ENCODE measurements around the gene VCPKMT.
"Not testable (repeated sequence)": the region's sequence is repeated elsewhere in the genome, so short reads cannot be mapped to it uniquely, and the experiment has no call there.

Gene VCPKMT

GRCh38 chr14:50082784-50083466 is 33.4 kb downstream of the VCPKMT start:
- Histone ChIP-seq H3K4me2 (ENCODE audit: low read length) (peak overlapping the region; percentile 77), H3K9ac (ENCODE audit: low read length) (peak overlapping the region; percentile 95)

DNA sequence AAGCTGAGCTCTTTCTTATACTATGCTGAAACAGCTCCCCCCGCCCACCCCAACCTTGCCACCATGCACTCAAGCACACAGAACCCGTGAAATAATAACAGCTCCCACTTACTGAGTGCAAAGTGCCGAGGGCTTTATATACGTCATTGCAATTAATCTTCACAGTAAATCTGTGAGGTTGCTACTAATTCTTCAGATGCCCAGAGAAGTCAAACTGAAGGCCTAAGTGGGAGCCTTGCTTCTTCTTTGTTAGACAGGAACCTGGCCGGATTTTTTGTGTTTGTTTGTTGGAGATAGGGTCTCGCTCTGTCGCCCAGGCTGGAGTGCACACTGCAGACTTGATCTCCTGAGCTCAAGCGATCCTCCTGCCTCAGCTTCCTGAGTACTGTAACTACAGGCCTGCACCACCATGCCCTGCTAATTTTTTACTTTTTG is 34.0 kb downstream of the VCPKMT start:
- no peaks in the 10 kb centered on the region for H3K36me3 ChIP-seq (replicated peaks; ENCODE audit: low read depth, low read length)
- H3K4me1 ChIP-seq (ENCODE audit: low read length) = peaks cover 67% of the 10 kb centered on the region
- no peak overlapping the region for H2AFZ ChIP-seq (ENCODE audit: low read depth, low read length)
- H3K79me2 ChIP-seq (ENCODE audit: low read length) = no peaks in the 10 kb centered on the region
- peak overlapping the region; percentile 98 for H3K27ac ChIP-seq (ENCODE audit: low read length)
- peak overlapping the region; percentile 59 for H3K4me3 ChIP-seq (ENCODE audit: low read length)
- H3K4me2 ChIP-seq (ENCODE audit: low read length) = peak overlapping the region; percentile 77
- TF ChIP-seq EZH2phosphoT487 (IDR thresholded peaks at IDR 0.05; ENCODE audit: low read depth) (no peak), CTCF (IDR thresholded peaks at IDR 0.05; ENCODE audit: low read depth, low read length) (no peak)
- no peaks in the 10 kb centered on the region for H3K27me3 ChIP-seq (ENCODE audit: low read depth, low read length)
- no peaks in the 10 kb centered on the region for H4K20me1 ChIP-seq (ENCODE audit: insufficient read depth, low read length)
- no peaks in the 10 kb centered on the region for H3K9me3 ChIP-seq (ENCODE audit: insufficient read depth, low read length)
- peak overlapping the region; percentile 83 for H3K9ac ChIP-seq (ENCODE audit: low read length)

More at GRCh38 chr14:50082784-50083466, 33.4 kb downstream of the VCPKMT start:
- Histone ChIP-seq H3K4me1 (ENCODE audit: low read length) (peaks cover 73% of the 10 kb centered on the region), H3K27me3 (ENCODE audit: low read depth, low read length) (no peaks in the 10 kb centered on the region), H3K9me3 (ENCODE audit: insufficient read depth, low read length) (no peaks in the 10 kb centered on the region), H3K4me3 (ENCODE audit: low read length) (peak overlapping the region; percentile 66), H4K20me1 (ENCODE audit: insufficient read depth, low read length) (no peaks in the 10 kb centered on the region), H2AFZ (ENCODE audit: low read depth, low read length) (no peak overlapping the region), H3K36me3 (replicated peaks; ENCODE audit: low read depth, low read length) (no peaks in the 10 kb centered on the region), H3K79me2 (ENCODE audit: low read length) (no peaks in the 10 kb centered on the region), H3K27ac (ENCODE audit: low read length) (peak overlapping the region; percentile 98)
- TF ChIP-seq EZH2phosphoT487 (IDR thresholded peaks at IDR 0.05; ENCODE audit: low read depth) = no peak
- TF ChIP-seq CTCF (IDR thresholded peaks at IDR 0.05; ENCODE audit: low read depth, low read length) = no peak

DNA sequence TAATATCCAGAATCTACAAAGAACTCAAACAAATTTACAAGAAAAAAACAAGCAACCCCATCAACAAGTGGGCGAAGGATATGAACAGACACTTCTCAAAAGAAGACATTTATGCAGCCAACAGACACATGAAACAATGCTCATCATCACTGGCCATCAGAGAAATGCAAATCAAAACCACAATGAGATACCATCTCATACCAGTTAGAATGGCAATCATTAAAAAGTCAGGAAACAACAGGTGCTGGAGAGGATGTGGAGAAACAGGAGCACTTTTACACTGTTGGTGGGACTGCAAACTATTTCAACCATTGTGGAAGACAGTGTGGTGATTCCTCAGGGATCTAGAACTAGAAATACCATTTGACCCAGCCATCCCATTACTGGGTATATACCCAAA is 37.3 kb downstream of the VCPKMT start:
- H4K20me1 ChIP-seq (ENCODE audit: insufficient read depth, low read length); H3K9me3 ChIP-seq (ENCODE audit: insufficient read depth, low read length); H3K27me3 ChIP-seq (ENCODE audit: low read depth, low read length); H3K79me2 ChIP-seq (ENCODE audit: low read length); H2AFZ ChIP-seq (ENCODE audit: low read depth, low read length); H3K4me2 ChIP-seq (ENCODE audit: low read length); H3K36me3 ChIP-seq (replicated peaks; ENCODE audit: low read depth, low read length); H3K27ac ChIP-seq (ENCODE audit: low read length); H3K4me3 ChIP-seq (ENCODE audit: low read length); H3K9ac ChIP-seq (ENCODE audit: low read length): not testable (repeated sequence)
- H3K4me1 ChIP-seq (ENCODE audit: low read length) = peaks cover 35% of the 10 kb centered on the region

- not testable (repeated sequence) for H3K27me3 ChIP-seq (ENCODE audit: low read depth, low read length); H3K27ac ChIP-seq (ENCODE audit: low read length); H3K4me3 ChIP-seq (ENCODE audit: low read length); H2AFZ ChIP-seq (ENCODE audit: low read depth, low read length); H3K79me2 ChIP-seq (ENCODE audit: low read length); H3K36me3 ChIP-seq (replicated peaks; ENCODE audit: low read depth, low read length); H3K9me3 ChIP-seq (ENCODE audit: insufficient read depth, low read length); H4K20me1 ChIP-seq (ENCODE audit: insufficient read depth, low read length); H3K4me2 ChIP-seq (ENCODE audit: low read length); H3K9ac ChIP-seq (ENCODE audit: low read length)
- peaks cover 33% of the 10 kb centered on the region for H3K4me1 ChIP-seq (ENCODE audit: low read length)
These were observed 42.7 kb downstream of the VCPKMT start for GRCh38 chr14:50073663-50074062.

DNA sequence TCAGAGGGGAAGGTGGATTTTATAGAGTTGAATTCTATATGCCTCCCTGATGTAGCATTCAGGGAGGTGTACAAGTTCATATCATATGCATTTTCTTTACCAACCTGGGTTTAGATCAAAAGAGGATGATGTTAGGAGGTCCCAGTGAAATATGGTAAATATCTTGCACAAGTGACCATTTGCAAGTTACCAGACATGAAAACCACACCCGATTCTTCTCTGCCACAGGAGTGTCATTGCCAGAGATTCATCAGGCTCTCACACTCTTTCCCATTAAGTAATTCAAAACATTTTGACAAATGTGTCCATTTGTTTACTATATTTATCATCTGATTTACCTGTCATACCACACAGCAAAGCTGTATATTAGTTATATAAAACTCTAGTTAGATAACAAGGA is 44.0 kb downstream of the VCPKMT start:
- H3K27ac ChIP-seq (ENCODE audit: low read length) = peak overlapping the region; percentile 59; the same call in 1 of the 2 replicates
- no peak overlapping the region for H3K9ac ChIP-seq (ENCODE audit: low read length)
- no peaks in the 10 kb centered on the region for H3K79me2 ChIP-seq (ENCODE audit: low read length)
- H3K9me3 ChIP-seq (ENCODE audit: insufficient read depth, low read length) = no peaks in the 10 kb centered on the region
- H3K27me3 ChIP-seq (ENCODE audit: low read depth, low read length) = no peaks in the 10 kb centered on the region
- H3K4me3 ChIP-seq (ENCODE audit: low read length) = no peak overlapping the region
- H4K20me1 ChIP-seq (ENCODE audit: insufficient read depth, low read length) = no peaks in the 10 kb centered on the region
- H2AFZ ChIP-seq (ENCODE audit: low read depth, low read length) = no peak overlapping the region
- H3K4me1 ChIP-seq (ENCODE audit: low read length) = peaks cover 40% of the 10 kb centered on the region
- TF ChIP-seq CTCF (IDR thresholded peaks at IDR 0.05; ENCODE audit: low read depth, low read length) = no peak
- TF ChIP-seq EZH2phosphoT487 (IDR thresholded peaks at IDR 0.05; ENCODE audit: low read depth) = no peak
- H3K4me2 ChIP-seq (ENCODE audit: low read length) = no peak overlapping the region
- H3K36me3 ChIP-seq (replicated peaks; ENCODE audit: low read depth, low read length) = no peaks in the 10 kb centered on the region

All from OCI-LY3 (cell line).